Esophagus squamous epithelium (tissue), 5 donors: Measurements from ENCODE around the gene ANKRD31. TPM values are rescaled to one million over a fixed set of nuclear protein-coding genes. Genes with fewer than 3 reads are reported as not detected.

ENCODE experiments used
- DNase-seq: peaks from one replicate; lab custom pipeline; 2025; lab: John Stamatoyannopoulos, UW
- H3K27ac ChIP-seq, 4 donors: fragments of 200-600 bp; sonication (generic); one replicate each; pipeline ENCODE4 v1.5.1; 2016 to 2019; ENCODE audit warnings: mild to moderate bottlenecking in 1 of 4
- H3K27me3 ChIP-seq, 4 donors: fragments of 200-600 bp; sonication (generic); 1 replicate in 3 of 4; 2 replicates in 1 of 4; pipeline versions ENCODE4 v1.5.1 to v1.6.0; 2017 to 2021; ENCODE audit warnings: antibody characterized with exemption in 1 of 4
- H3K36me3 ChIP-seq, 3 donors: fragments of 200-600 bp; sonication (generic); one replicate each; pipeline ENCODE4 v1.5.1; 2016 to 2019
- H3K4me1 ChIP-seq, 3 donors: fragments of 200-600 bp; sonication (generic); one replicate each; pipeline ENCODE4 v1.5.1; 2017 to 2019
- H3K4me3 ChIP-seq, 4 donors: fragments of 200-600 bp; sonication (generic); 1 replicate in 3 of 4; 2 replicates in 1 of 4; pipeline ENCODE4 v1.5.1; 2016 to 2019; ENCODE audit warnings: mild to moderate bottlenecking in 2 of 4, moderate library complexity in 1 of 4
- H3K9me3 ChIP-seq, 3 donors: fragments of 200-600 bp; sonication (generic); one replicate each; pipeline ENCODE4 v1.5.1; 2016 to 2019
- CTCF ChIP-seq, 6 experiments: fragments of 450-650 bp in 4 of 6; fragments of 200-600 bp in 2 of 6; sonication (generic) in 2 of 6; IDR thresholded peaks; one replicate each; pipeline ENCODE4 v1.5.1; 2016 to 2019; ENCODE audit warnings: antibody characterized with exemption in 6 of 6, mild to moderate bottlenecking in 4 of 6, moderate library complexity in 4 of 6
- POLR2A ChIP-seq, 4 donors: fragments of 450-650 bp; IDR thresholded peaks; one replicate each; pipeline ENCODE4 v1.6.1; 2017; ENCODE audit warnings: antibody characterized with exemption in 4 of 4, mild to moderate bottlenecking in 4 of 4, moderate library complexity in 3 of 4
- WGBS, 2 donors: methylation state at CpG; one replicate each; pipeline ENCODE4 v1.1.5; 2018; 5-methylcytosine and 5-hydroxymethylcytosine counted together
- intact Hi-C: fragments of 100-400 bp; cut with DNase I; formaldehyde crosslinking; loops from one replicate; pipeline ENCODE4 v1.15.0; 2022
- small RNA-seq, 4 donors: library from RNA; depleted of rRNA; stranded (forward); fragments of <200 nt; gene quantifications; one replicate each; pipeline ENCODE3, GENCODE V24; 2016
- total RNA-seq, 4 donors: library from RNA; depleted of rRNA; stranded (reverse); fragments of >200 nt; gene quantifications; one replicate each; pipeline ENCODE4 v1.1.0, GENCODE V29; 2016
- donor health status: DM: yes; HTN: yes; CAD: no.

ANKRD31 gene
- total RNA-seq, 4 donors from 2014 or later = 0.19 to 1.1 (median 0.54) TPM

GRCh38 chr5:75018805-75019587 is 217.7 kb downstream of the ANKRD31 start:
- Histone ChIP-seq H3K4me1 (no peaks in the 10 kb centered on the region), H3K9me3 (no peaks in the 10 kb centered on the region), H3K36me3 (no peaks in the 10 kb centered on the region), H3K27me3 (no peaks in the 10 kb centered on the region), H3K27ac (no peak overlapping the region), H3K4me3 (no peak overlapping the region)
- TF ChIP-seq POLR2A (IDR thresholded peaks at IDR 0.05) = no peak
- no peak for TF ChIP-seq CTCF (IDR thresholded peaks at IDR 0.05)
- DNase-seq = no peak
- 65 to 68% methylated on average over 5 to 6 of the region's 7 CpGs for WGBS, 2 donors
- intact Hi-C loops = no loop called here

Small RNA genes lying within 50 kb of the gene (small RNA-seq; reads per million reads assigned to genes)
- gene SUMO2P5 = 0 reads per million in 4 donors

Other genes with a start within 250 kb of the ANKRD31 start
- gene GCNT4, start 184.3 kb downstream of the ANKRD31 start, total RNA-seq = 1 to 10 TPM; 1.4 to 2.3 (median 1.7) TPM
- 100 to 1,000 TPM in 3 of 4 donors, 10 to 100 TPM in 1; 54.5 to 165 (median 122) TPM for gene HMGCR, start 100.3 kb upstream of the ANKRD31 start, total RNA-seq